Measurements from ENCODE around the gene TPGS1.

GRCh38 chr19:497491-497868 is 9.8 kb upstream of the TPGS1 start:
- TF ChIP-seq CTCF (IDR thresholded peaks at IDR 0.05) (no peak), EP300 (IDR thresholded peaks at IDR 0.05) (no peak)
